ENCODE results near the gene THOC1.

Gene THOC1

GRCh38 chr18:245282-245847, 22.5 kb downstream of the THOC1 start:
- no peak for DNase-seq (ENCODE audit: low read depth)
- no peak overlapping the region for H3K4me3 ChIP-seq (ENCODE audit: low read length)
- no peak for TF ChIP-seq CTCF (IDR thresholded peaks at IDR 0.05; ENCODE audit: insufficient read depth, low read depth, low read length, missing control alignments)

GRCh38 chr18:240175-240574, 27.7 kb downstream of the THOC1 start:
- DNase-seq (ENCODE audit: low read depth) = no peak
- no peak for TF ChIP-seq CTCF (IDR thresholded peaks at IDR 0.05; ENCODE audit: insufficient read depth, low read depth, low read length, missing control alignments)
- H3K4me3 ChIP-seq (ENCODE audit: low read length) = no peak overlapping the region

- DNase-seq (ENCODE audit: low read depth) = no peak
- no peak overlapping the region for H3K4me3 ChIP-seq (ENCODE audit: low read length)
- no peak for TF ChIP-seq CTCF (IDR thresholded peaks at IDR 0.05; ENCODE audit: insufficient read depth, low read depth, low read length, missing control alignments)
Measured at GRCh38 chr18:231563-231962, 36.3 kb downstream of the THOC1 start.

GRCh38 chr18:228586-228985, 39.3 kb downstream of the THOC1 start:
- no peak for TF ChIP-seq CTCF (IDR thresholded peaks at IDR 0.05; ENCODE audit: insufficient read depth, low read depth, low read length, missing control alignments)
- DNase-seq (ENCODE audit: low read depth) = no peak
- no peak overlapping the region for H3K4me3 ChIP-seq (ENCODE audit: low read length)

GRCh38 chr18:227902-228301, 39.9 kb downstream of the THOC1 start:
- DNase-seq (ENCODE audit: low read depth) = no peak
- H3K4me3 ChIP-seq (ENCODE audit: low read length) = no peak overlapping the region
- TF ChIP-seq CTCF (IDR thresholded peaks at IDR 0.05; ENCODE audit: insufficient read depth, low read depth, low read length, missing control alignments) = no peak

GRCh38 chr18:227374-227773, 40.5 kb downstream of the THOC1 start:
- no peak overlapping the region for H3K4me3 ChIP-seq (ENCODE audit: low read length)
- no peak for DNase-seq (ENCODE audit: low read depth)

More at GRCh38 chr18:227374-227773, 40.5 kb downstream of the THOC1 start:
- no peak for TF ChIP-seq CTCF (IDR thresholded peaks at IDR 0.05; ENCODE audit: insufficient read depth, low read depth, low read length, missing control alignments)
